GM18870 (cell line): ENCODE results near the gene CHD6.

Experiments
- ATAC-seq: cut with Tn5 transposase; IDR thresholded peaks from one replicate; pipeline ENCODE4 v1.9.1; 2021; ENCODE audit warnings: moderate library complexity; ENCODE audit not compliant: unreplicated experiment

The CHD6 gene

GRCh38 chr20:41373251-41373783 is 244.9 kb downstream of the CHD6 start:
- no peak for ATAC-seq

- ATAC-seq: no peak
Measured at GRCh38 chr20:41371371-41371770, 246.8 kb downstream of the CHD6 start.

- no peak for ATAC-seq
Measured at GRCh38 chr20:41370176-41370575, 248.0 kb downstream of the CHD6 start.

GRCh38 chr20:41369673-41370072 is 248.5 kb downstream of the CHD6 start:
- ATAC-seq: no peak

- no peak for ATAC-seq
Measured at GRCh38 chr20:41367956-41368355, 250.2 kb downstream of the CHD6 start.

- ATAC-seq: no peak
Measured at GRCh38 chr20:41367393-41367695, 250.8 kb downstream of the CHD6 start.

- ATAC-seq: no peak
Measured at GRCh38 chr20:41366546-41367392, 251.4 kb downstream of the CHD6 start, which contains the start of gene EMILIN3. TSS of gene EMILIN3 (minus strand) at chr20:41366818. CDS start at chr20:41366634, 184 bp downstream.

GRCh38 chr20:41365777-41366545 is 252.2 kb downstream of the CHD6 start:
- ATAC-seq: no peak

GRCh38 chr20:41364967-41365765 is 253.0 kb downstream of the CHD6 start:
- no peak for ATAC-seq

- ATAC-seq: no peak
Measured at GRCh38 chr20:41364236-41364855, 253.8 kb downstream of the CHD6 start.

GRCh38 chr20:41363601-41364000 is 254.6 kb downstream of the CHD6 start:
- no peak for ATAC-seq

GRCh38 chr20:41362748-41363140 is 255.4 kb downstream of the CHD6 start:
- ATAC-seq: no peak

- no peak for ATAC-seq
Measured at GRCh38 chr20:41361757-41362747, 256.1 kb downstream of the CHD6 start.

GRCh38 chr20:41360831-41361756 is 257.1 kb downstream of the CHD6 start:
- no peak for ATAC-seq

- no peak for ATAC-seq
Measured at GRCh38 chr20:41359541-41360011, 258.6 kb downstream of the CHD6 start.

- no peak for ATAC-seq
Measured at GRCh38 chr20:41358717-41359116, 259.5 kb downstream of the CHD6 start.

- no peak for ATAC-seq
Measured at GRCh38 chr20:41358230-41358629, 259.9 kb downstream of the CHD6 start.

- ATAC-seq: no peak
Measured at GRCh38 chr20:41357424-41358163, 260.6 kb downstream of the CHD6 start.
